Measurements from ENCODE around the gene COL6A3. TPM values are rescaled to one million over a fixed set of nuclear protein-coding genes. Genes with fewer than 3 reads are reported as not detected.

The COL6A3 gene
- total RNA-seq, 1 experiment from 2014 or later = 0.57 TPM

DNA sequence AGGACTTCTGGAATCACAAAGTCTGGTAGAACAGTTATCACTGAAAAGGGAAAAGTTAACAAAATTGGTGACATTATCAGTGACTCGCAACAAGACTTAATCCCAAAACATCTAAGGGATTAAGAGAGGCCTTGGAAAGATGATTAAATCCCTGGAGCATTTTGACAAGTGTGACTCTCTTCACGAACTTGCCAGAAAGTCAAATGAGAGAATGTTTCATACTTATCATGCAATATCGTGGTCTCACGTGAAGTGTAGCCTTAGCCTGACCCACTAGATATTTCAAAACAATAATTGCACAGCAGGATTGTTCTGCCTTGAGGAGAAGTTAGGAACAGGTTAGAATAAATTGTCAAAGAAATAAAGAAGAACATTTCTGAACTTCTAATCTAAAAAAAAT, 104.5 kb downstream of the COL6A3 start:
- DNase-seq = no peak
- H3K4me3 ChIP-seq = no peak overlapping the region
- no peaks in the 10 kb centered on the region for H3F3A ChIP-seq (ENCODE audit: insufficient read depth, low read depth)
- TF ChIP-seq, protein P1, sequence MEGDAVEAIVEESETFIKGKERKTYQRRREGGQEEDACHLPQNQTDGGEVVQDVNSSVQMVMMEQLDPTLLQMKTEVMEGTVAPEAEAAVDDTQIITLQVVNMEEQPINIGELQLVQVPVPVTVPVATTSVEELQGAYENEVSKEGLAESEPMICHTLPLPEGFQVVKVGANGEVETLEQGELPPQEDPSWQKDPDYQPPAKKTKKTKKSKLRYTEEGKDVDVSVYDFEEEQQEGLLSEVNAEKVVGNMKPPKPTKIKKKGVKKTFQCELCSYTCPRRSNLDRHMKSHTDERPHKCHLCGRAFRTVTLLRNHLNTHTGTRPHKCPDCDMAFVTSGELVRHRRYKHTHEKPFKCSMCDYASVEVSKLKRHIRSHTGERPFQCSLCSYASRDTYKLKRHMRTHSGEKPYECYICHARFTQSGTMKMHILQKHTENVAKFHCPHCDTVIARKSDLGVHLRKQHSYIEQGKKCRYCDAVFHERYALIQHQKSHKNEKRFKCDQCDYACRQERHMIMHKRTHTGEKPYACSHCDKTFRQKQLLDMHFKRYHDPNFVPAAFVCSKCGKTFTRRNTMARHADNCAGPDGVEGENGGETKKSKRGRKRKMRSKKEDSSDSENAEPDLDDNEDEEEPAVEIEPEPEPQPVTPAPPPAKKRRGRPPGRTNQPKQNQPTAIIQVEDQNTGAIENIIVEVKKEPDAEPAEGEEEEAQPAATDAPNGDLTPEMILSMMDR (conservative IDR thresholded peaks at IDR 0.05) = no peak
- TF ChIP-seq EZH2 (IDR thresholded peaks at IDR 0.05; ENCODE audit: low read depth) = no peak
- no peak overlapping the region for H2AFZ ChIP-seq
- H3K9me3 ChIP-seq (ENCODE audit: insufficient read depth, low read depth) = peaks cover 1% of the 10 kb centered on the region; the same call in 1 of the 2 replicates
- H3K9me2 ChIP-seq (ENCODE audit: insufficient read depth) = no peaks in the 10 kb centered on the region
- ChIA-PET CTCF (no interaction called here), POLR2A (ENCODE audit: unreplicated experiment) (no interaction called here)
- no peaks in the 10 kb centered on the region for H3K4me1 ChIP-seq (replicated peaks; ENCODE audit: insufficient read depth)
- no peaks in the 10 kb centered on the region for H3K27me3 ChIP-seq (ENCODE audit: insufficient read depth, low read depth)
- H3K79me2 ChIP-seq (ENCODE audit: low read depth) = no peaks in the 10 kb centered on the region
- H4K20me1 ChIP-seq (ENCODE audit: insufficient read depth) = no peaks in the 10 kb centered on the region
- H3K27ac ChIP-seq = no peak overlapping the region
- intact Hi-C loops (cut with micrococcal nuclease; ENCODE audit: unreplicated experiment) = no loop called here
- H3K4me2 ChIP-seq = no peak overlapping the region
- no peaks in the 10 kb centered on the region for H3K36me3 ChIP-seq (ENCODE audit: low read depth)
- BruUV-seq (replicated peaks) = no TSS peak

DNA sequence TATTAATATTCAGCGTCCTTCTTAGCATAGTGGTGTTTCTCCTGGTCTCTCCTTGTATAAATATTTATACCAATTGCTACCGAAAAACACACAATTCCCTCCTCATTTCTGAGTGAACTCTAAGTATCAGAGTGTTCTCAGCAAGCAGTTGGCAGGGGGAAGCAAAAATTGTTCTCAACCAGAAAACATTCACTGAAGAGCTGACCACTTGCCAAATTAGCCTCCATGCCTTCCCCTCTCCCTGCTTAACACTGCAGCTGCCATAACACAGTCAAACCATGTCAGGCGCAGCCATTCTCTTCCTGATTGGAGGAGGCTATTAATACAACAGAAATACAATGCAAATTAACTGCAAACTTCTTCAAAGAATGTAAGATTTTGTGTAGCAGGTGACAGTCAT, 105.0 kb downstream of the COL6A3 start:
- H3K79me2 ChIP-seq (ENCODE audit: low read depth) = no peaks in the 10 kb centered on the region
- BruUV-seq (replicated peaks) = no TSS peak
- H3K4me2 ChIP-seq = no peak overlapping the region
- ChIA-PET POLR2A (ENCODE audit: unreplicated experiment) (no interaction called here), CTCF (no interaction called here)
- peaks cover 5% of the 10 kb centered on the region; the same call in 1 of the 2 replicates for H3K9me3 ChIP-seq (ENCODE audit: insufficient read depth, low read depth)
- no peaks in the 10 kb centered on the region for H3K27me3 ChIP-seq (ENCODE audit: insufficient read depth, low read depth)
- no peak for DNase-seq
- H3K4me3 ChIP-seq = no peak overlapping the region
- no peaks in the 10 kb centered on the region for H3K36me3 ChIP-seq (ENCODE audit: low read depth)
- H3K4me1 ChIP-seq (replicated peaks; ENCODE audit: insufficient read depth) = no peaks in the 10 kb centered on the region
- no peaks in the 10 kb centered on the region for H3F3A ChIP-seq (ENCODE audit: insufficient read depth, low read depth)
- H3K27ac ChIP-seq = no peak overlapping the region
- TF ChIP-seq EZH2 (IDR thresholded peaks at IDR 0.05; ENCODE audit: low read depth) = no peak
- TF ChIP-seq, protein P1 (conservative IDR thresholded peaks at IDR 0.05) = no peak
- H2AFZ ChIP-seq = no peak overlapping the region
- H4K20me1 ChIP-seq (ENCODE audit: insufficient read depth) = no peaks in the 10 kb centered on the region
- intact Hi-C loops (cut with micrococcal nuclease; ENCODE audit: unreplicated experiment) = no loop called here
- H3K9me2 ChIP-seq (ENCODE audit: insufficient read depth) = no peaks in the 10 kb centered on the region

DNA sequence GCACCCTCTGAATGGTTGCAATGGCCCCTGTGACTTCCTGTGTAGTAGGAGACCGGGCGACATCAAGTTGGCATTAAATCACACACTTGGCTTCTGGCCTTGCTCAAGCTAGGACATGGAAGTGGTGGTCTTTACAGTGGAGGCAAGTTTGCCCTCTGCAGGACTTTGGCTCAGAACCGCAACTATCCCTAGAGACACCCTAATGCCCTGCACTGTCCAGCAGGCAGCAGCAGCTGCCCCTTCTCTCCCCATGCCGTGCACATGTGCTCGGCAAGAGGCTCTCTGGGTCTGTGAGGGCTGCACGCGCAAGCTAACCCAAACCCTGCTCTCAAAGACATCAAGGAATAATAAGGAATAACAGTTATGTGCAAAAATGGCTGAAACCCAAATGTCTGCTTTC, 106.5 kb downstream of the COL6A3 start:
- no peak overlapping the region for H3K27ac ChIP-seq
- BruUV-seq (replicated peaks) = no TSS peak
- no peak overlapping the region for H3K4me2 ChIP-seq
- H2AFZ ChIP-seq = no peak overlapping the region
- DNase-seq = no peak
- H4K20me1 ChIP-seq (ENCODE audit: insufficient read depth) = no peaks in the 10 kb centered on the region
- H3K9me3 ChIP-seq (ENCODE audit: insufficient read depth, low read depth) = peaks cover 7% of the 10 kb centered on the region; the same call in 1 of the 2 replicates
- H3F3A ChIP-seq (ENCODE audit: insufficient read depth, low read depth) = no peaks in the 10 kb centered on the region
- ChIA-PET CTCF (no interaction called here), POLR2A (ENCODE audit: unreplicated experiment) (interaction anchor here (0.7 kb wide), 1 partner anchor 10 kb away, joined by 4 read pairs; no protein-coding TSS in a partner anchor)
- intact Hi-C loops (cut with micrococcal nuclease; ENCODE audit: unreplicated experiment) = no loop called here
- H3K4me3 ChIP-seq = no peak overlapping the region
- no peaks in the 10 kb centered on the region for H3K4me1 ChIP-seq (replicated peaks; ENCODE audit: insufficient read depth)
- no peaks in the 10 kb centered on the region for H3K36me3 ChIP-seq (ENCODE audit: low read depth)
- no peaks in the 10 kb centered on the region for H3K79me2 ChIP-seq (ENCODE audit: low read depth)
- H3K27me3 ChIP-seq (ENCODE audit: insufficient read depth, low read depth) = no peaks in the 10 kb centered on the region
- H3K9me2 ChIP-seq (ENCODE audit: insufficient read depth) = no peaks in the 10 kb centered on the region
- TF ChIP-seq, protein P1 (conservative IDR thresholded peaks at IDR 0.05) = no peak
- TF ChIP-seq EZH2 (IDR thresholded peaks at IDR 0.05; ENCODE audit: low read depth) = no peak

Data from PC-9 (cell line).